ENCODE results near the gene VPS8. TPM values are rescaled to one million over a fixed set of nuclear protein-coding genes. Genes with fewer than 3 reads are reported as not detected.

The VPS8 gene
- total RNA-seq, 1 experiment from 2014 or later = 39.7 TPM

DNA sequence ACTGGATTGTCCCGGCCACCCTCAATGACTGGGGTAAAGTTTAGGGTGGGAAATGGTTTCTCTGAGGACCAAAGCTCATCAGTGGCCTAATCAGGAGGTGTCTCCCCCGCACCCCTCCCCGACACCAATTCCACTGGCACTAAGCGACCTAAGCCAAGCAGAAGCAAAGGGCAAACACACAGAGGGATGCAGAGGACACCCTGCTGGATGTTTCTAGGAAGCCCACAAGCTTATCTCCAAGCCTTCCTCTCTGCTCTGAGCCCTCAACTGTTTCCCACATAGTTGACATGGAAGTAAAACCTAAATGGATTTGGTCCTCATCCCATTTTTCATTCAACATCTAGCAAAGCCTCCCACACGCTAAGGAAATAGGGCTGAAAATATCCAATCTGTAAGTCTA is 272.4 kb downstream of the VPS8 start:
- no peak overlapping the region for H3K4me3 Mint-ChIP-seq
- H3K79me1 ChIP-seq (ENCODE audit: insufficient read depth, low read depth, low read length, poor library complexity, severe bottlenecking) = no peaks in the 10 kb centered on the region
- peaks cover 9 to 14% of the 10 kb centered on the region in 2 experiments for H3K4me1 Mint-ChIP-seq
- no peaks in the 10 kb centered on the region for H3K79me2 ChIP-seq (ENCODE audit: insufficient read depth, low read length)
- H4K91ac ChIP-seq (ENCODE audit: insufficient read length, low read depth, low read length) = no peak overlapping the region
- H3K36me3 Mint-ChIP-seq (ENCODE audit: insufficient read depth in 1 of 3, low read depth in 3 of 3) = no peaks in the 10 kb centered on the region
- TF ChIP-seq, protein P1, sequence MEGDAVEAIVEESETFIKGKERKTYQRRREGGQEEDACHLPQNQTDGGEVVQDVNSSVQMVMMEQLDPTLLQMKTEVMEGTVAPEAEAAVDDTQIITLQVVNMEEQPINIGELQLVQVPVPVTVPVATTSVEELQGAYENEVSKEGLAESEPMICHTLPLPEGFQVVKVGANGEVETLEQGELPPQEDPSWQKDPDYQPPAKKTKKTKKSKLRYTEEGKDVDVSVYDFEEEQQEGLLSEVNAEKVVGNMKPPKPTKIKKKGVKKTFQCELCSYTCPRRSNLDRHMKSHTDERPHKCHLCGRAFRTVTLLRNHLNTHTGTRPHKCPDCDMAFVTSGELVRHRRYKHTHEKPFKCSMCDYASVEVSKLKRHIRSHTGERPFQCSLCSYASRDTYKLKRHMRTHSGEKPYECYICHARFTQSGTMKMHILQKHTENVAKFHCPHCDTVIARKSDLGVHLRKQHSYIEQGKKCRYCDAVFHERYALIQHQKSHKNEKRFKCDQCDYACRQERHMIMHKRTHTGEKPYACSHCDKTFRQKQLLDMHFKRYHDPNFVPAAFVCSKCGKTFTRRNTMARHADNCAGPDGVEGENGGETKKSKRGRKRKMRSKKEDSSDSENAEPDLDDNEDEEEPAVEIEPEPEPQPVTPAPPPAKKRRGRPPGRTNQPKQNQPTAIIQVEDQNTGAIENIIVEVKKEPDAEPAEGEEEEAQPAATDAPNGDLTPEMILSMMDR (conservative IDR thresholded peaks at IDR 0.05) = no peak
- no peaks in the 10 kb centered on the region for H4K20me1 ChIP-seq (ENCODE audit: control insufficient read depth, insufficient read depth, insufficient read length)
- no peak overlapping the region for H3K18ac ChIP-seq (ENCODE audit: insufficient read length, low read depth, low read length)
- no peak overlapping the region for H2BK12ac ChIP-seq (ENCODE audit: insufficient read length, low read depth, low read length)
- H3K27ac ChIP-seq (ENCODE audit: insufficient read length, low read depth, low read length) = no peak overlapping the region
- H4K5ac ChIP-seq (ENCODE audit: insufficient read length, low read depth, low read length) = no peak overlapping the region
- no peak overlapping the region for H3K4ac ChIP-seq (ENCODE audit: low read depth, low read length)
- no peak for DNase-seq
- no peak overlapping the region for H3K9ac ChIP-seq (ENCODE audit: extremely low read depth, insufficient read length, low read length)
- no peak overlapping the region for H3K14ac ChIP-seq (ENCODE audit: insufficient read depth, low read length)
- no peak overlapping the region for H2AFZ ChIP-seq (ENCODE audit: low read length)
- WGBS (ENCODE audit: extremely low coverage, insufficient read length, low lambda C conversion rate) = no CpG with 5 or more reads among the region's 5 CpGs
- no peak overlapping the region for H2BK15ac ChIP-seq (ENCODE audit: low read depth, low read length)
- H3K56ac ChIP-seq (ENCODE audit: insufficient read length, low read depth, low read length) = no peak overlapping the region
- H3K27me3 Mint-ChIP-seq (ENCODE audit: low read depth) = no peaks in the 10 kb centered on the region
- no peaks in the 10 kb centered on the region for H3K9me3 ChIP-seq (ENCODE audit: control insufficient read depth, low read depth, low read length)
- no peak overlapping the region for H2BK20ac ChIP-seq (ENCODE audit: low read depth, low read length, poor library complexity, severe bottlenecking)
- H2AK5ac ChIP-seq (ENCODE audit: insufficient read length, low read length) = no peak overlapping the region
- no peak overlapping the region for H3K27ac Mint-ChIP-seq
- no peak overlapping the region for H4K8ac ChIP-seq (replicated peaks; ENCODE audit: insufficient read length, low read depth, low read length)
- no peaks in the 10 kb centered on the region for H3K9me3 Mint-ChIP-seq
- no peak overlapping the region for H3T11ph ChIP-seq (ENCODE audit: low read length)
- no peaks in the 10 kb centered on the region for H3K4me1 ChIP-seq (ENCODE audit: insufficient read depth, low read length)
- H2BK5ac ChIP-seq (ENCODE audit: insufficient read length, low read length) = no peak overlapping the region
- no peak overlapping the region for H3K23ac ChIP-seq (ENCODE audit: insufficient read length, low read depth, low read length)
- H2BK120ac ChIP-seq (ENCODE audit: low read depth, low read length, poor library complexity, severe bottlenecking) = no peak overlapping the region
- H3K23me2 ChIP-seq (ENCODE audit: insufficient read length, low read depth, low read length, poor library complexity, severe bottlenecking) = no peaks in the 10 kb centered on the region
- no peaks in the 10 kb centered on the region for H3K27me3 ChIP-seq (ENCODE audit: insufficient read depth, low read length)
- H3K4me2 ChIP-seq (ENCODE audit: insufficient read depth, insufficient read length, low read length) = no peak overlapping the region
